HCEC 1CT (cell line): ENCODE results near the gene CMTM6.
"Not testable (repeated sequence)": the region's sequence is repeated elsewhere in the genome, so short reads cannot be mapped to it uniquely, and the experiment has no call there.

Source experiments
- DNase-seq: peaks from one replicate; pipeline ENCODE4 v3.0.0-alpha.2; 2017

CMTM6 gene

DNA sequence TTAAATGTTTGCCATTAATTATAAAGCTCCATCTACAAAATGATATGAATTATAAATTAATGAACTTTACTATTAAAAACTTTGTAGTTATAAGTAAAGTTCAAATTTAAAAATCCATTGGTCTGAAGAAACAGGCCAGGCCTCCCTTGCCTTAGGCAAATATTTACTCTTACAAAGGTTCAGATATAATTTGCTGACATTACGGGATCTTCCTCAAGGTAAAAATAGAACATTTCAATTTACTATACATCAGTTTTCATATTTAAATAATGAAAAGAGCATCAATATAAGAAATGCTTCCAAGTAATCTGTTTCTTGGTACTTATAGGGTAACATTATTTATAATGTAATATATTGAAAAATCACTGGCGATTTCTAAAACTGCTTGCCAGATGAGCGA lies 3.7 kb downstream of the CMTM6 start:
- no peak for DNase-seq

DNA sequence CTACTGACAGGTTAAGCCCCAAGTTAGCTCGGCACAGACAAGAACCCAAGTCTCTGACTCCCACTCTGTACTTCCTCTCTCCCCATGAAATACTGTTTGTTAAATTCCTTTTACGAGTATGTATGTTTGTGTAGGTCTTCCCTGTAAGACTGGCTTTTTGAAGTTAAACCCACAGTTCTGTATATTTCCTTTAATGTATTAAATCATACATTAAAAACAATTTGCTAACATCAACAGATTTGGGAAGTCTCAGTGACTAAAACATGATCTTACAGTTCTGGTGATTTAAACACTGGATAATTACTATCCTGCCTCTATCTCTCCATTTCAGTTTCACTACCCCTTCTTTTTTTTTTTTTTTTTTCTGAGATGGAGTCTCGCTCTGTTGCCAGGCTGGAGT lies 4.4 kb downstream of the CMTM6 start:
- DNase-seq: no peak

DNA sequence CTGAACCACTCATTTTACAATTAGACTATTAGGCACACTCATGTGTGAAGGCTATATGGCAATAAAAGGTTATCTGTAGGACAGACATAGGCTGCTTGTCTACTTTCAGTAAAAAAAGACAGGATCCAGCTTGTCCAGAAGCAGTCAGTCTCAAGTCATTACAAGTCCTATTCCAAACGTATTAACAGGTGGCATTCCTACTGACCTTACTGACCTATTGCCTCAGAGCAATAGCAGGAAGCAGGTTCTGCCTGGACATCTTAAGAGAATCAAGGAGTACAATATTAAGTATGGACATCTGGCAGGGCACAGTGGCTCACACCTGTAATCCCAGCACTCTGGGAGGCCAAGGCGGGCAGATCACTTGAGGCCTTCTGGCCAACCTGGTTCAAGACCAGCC lies 7.0 kb downstream of the CMTM6 start:
- DNase-seq: no peak

GRCh38 chr3:32495085-32495484 lies 7.6 kb downstream of the CMTM6 start:
- no peak for DNase-seq

GRCh38 chr3:32493437-32494414 lies 8.9 kb downstream of the CMTM6 start:
- DNase-seq: no peak

GRCh38 chr3:32492684-32493436 lies 9.8 kb downstream of the CMTM6 start:
- peak; percentile 31 for DNase-seq

GRCh38 chr3:32488474-32489008 lies 14.1 kb downstream of the CMTM6 start:
- DNase-seq: no peak

- DNase-seq: no peak
Observed at GRCh38 chr3:32487781-32488473, 14.7 kb downstream of the CMTM6 start.

DNA sequence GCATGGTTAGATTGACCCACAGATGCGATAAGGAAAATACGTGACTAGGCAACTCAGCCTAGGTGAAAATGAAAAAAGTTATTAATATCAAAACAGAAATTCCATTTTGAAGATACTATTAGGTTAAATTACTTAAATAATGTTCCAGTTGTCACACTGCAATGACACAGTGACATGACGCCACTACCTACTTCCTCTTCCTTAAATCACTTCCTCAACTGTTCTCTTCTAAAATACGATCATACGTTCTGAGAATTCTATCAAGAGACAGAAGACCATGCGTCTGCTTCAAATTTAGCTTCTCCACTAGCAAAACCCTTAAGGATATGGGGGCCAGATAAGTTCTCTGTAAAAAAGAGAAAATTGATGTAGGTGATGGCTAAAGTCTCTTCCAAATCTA lies 18.2 kb downstream of the CMTM6 start:
- no peak for DNase-seq

GRCh38 chr3:32483772-32484171 lies 18.9 kb downstream of the CMTM6 start:
- DNase-seq: no peak

GRCh38 chr3:32482693-32483092 lies 20.0 kb downstream of the CMTM6 start:
- DNase-seq: no peak

- no peak for DNase-seq
Observed at GRCh38 chr3:32481791-32482631, 20.6 kb downstream of the CMTM6 start.

GRCh38 chr3:32480604-32481003 lies 22.0 kb downstream of the CMTM6 start:
- no peak for DNase-seq

DNA sequence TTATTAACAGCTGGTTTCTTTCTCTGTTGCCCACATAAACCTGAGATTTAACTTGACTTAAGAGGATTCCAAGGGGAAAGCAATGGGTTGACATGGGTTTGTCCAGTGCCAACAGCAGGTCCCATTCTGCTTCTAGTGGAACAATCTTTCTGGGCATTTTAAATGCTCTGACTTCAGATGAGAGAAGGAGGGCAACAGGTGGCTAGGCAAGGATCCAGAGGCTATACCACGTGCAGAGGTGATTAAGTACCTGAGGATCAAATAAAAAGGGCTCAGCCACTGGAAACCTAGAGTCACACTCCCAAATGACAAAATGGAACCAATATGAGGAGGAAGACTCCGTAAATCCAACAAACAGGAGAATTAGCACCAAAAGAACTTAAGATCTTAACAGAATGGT lies 28.5 kb downstream of the CMTM6 start:
- DNase-seq: no peak

- not testable (repeated sequence) for DNase-seq
Observed at GRCh38 chr3:32472151-32472550, 30.5 kb downstream of the CMTM6 start.

DNA sequence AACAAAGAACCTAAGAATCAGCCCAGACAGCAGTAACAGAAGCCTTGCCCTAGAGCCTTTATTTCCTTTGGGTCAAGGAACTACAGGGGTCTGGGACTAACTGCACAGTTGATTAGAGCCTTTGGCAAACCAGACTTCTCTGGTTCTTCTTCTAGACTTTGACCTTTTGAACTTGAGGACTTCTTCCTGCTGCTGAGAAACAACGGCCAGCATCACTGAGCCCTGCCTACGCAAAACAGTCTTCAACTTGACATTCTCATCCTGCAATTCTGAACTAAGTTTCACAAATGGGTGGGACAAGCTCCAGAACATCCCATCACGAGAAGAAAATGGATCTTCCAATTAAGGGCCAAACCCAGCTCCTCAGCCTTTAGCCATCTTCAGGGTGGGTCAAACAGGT lies 31.4 kb downstream of the CMTM6 start:
- no peak for DNase-seq

- DNase-seq: no peak
Observed at GRCh38 chr3:32470362-32470761, 32.3 kb downstream of the CMTM6 start.

GRCh38 chr3:32469151-32469874 lies 33.3 kb downstream of the CMTM6 start:
- no peak for DNase-seq

- DNase-seq: peak; percentile 38
Observed at GRCh38 chr3:32467333-32468070, 35.1 kb downstream of the CMTM6 start.

DNA sequence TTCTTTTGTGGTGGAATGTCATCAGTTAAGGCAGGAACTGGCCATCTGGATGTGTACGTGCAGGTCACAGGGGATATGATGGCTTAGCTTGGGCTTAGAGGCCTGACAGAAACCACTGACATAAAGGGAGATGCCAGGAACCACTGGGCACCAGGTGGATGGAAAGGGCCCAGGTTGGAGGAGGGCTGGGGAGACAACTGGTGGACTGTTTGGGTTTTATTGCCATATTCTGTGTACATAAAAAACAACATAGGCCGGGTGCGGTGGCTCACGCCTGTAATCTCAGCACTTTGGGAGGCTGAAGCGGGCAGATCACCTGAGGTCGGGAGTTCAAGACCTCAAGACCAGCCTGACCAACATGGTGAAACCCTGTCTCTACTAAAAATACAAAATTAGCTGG lies 35.8 kb downstream of the CMTM6 start:
- DNase-seq: not testable (repeated sequence)

DNA sequence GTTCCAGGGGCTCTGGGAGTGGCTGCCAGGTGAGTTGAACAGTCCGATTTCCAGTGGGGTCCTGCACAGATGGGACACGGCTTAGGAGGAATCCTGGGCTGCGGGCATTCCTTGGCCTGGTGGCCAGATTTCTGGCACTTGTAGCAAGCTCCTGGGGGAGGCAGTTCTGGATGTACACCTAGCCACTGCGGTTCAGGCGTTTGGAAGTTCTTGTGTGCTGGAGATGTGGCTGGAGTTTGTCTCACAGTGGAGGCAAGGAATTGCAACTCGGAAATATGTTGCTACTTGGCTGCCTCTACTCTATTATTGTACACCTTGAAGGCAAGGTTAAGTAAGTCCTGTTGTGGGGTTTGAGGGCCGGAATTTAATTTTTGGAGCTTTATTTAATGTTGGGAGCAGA lies 37.9 kb downstream of the CMTM6 start:
- DNase-seq: not testable (repeated sequence)
